GM21360 (cell line): ENCODE measurements around the gene TNFAIP2.

Experiments
- ATAC-seq: cut with Tn5 transposase; IDR thresholded peaks from one replicate; pipeline ENCODE4 v1.9.1; 2021; ENCODE audit warnings: mild to moderate bottlenecking, moderate library complexity; ENCODE audit not compliant: unreplicated experiment

Gene TNFAIP2

DNA sequence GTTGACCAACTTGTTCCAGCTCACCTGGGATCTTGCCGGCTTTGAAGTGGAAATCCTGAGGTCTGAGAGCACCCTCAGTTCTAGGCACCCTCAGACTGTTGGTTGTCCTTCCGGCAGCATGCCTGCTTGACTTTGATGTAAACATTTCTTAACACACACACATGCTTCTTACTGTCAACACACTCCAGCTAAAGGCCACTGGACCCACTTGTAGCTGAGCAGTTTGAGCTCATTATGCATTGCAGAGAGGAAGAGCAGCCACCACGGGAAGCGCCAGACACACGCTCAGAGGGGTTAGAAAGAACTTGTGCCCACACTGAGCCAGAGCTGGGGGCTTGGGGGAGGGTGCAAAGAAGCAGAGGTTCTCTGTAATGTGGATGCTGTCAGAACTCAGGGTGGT is 55.8 kb downstream of the TNFAIP2 start:
- ATAC-seq, result no peak

DNA sequence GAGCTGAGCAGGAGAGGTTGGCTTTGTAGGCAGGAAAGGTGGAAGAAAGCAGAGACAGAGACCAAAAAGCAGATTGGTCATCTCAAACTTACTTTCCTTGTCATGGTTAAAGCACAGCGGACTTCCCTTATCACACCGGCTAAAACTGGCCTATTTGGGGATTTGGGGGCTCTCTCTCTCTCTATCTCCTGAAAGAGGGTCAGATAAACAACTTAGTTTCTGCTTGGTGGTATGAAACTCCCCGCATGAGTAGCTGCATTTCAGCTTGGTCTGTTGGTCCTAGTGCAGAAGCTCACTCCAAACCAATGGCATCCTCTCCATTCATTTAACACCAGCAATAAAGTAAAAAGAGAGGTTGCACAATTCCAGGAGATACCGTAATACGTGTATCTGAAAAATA is 57.1 kb downstream of the TNFAIP2 start:
- ATAC-seq, result no peak

DNA sequence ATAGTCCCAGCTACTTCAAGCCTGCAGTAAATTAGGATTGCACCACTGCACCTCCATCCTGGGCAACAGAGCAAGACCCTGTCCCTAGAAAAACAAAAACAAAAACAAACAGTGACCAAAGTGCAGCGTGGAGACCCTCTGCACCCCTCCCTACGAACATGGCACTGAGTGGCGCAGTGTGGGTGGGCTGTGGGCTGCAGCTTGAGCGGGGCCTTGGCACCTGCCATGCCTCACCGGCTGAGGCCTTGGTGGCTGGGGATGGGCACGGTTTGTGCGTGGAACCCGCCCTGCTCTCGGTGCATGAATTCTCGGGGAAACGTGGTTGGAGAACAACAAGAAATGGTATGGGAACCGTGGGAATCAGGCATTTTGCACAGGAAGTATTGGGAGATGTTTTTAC is 60.8 kb downstream of the TNFAIP2 start:
- ATAC-seq, result no peak

DNA sequence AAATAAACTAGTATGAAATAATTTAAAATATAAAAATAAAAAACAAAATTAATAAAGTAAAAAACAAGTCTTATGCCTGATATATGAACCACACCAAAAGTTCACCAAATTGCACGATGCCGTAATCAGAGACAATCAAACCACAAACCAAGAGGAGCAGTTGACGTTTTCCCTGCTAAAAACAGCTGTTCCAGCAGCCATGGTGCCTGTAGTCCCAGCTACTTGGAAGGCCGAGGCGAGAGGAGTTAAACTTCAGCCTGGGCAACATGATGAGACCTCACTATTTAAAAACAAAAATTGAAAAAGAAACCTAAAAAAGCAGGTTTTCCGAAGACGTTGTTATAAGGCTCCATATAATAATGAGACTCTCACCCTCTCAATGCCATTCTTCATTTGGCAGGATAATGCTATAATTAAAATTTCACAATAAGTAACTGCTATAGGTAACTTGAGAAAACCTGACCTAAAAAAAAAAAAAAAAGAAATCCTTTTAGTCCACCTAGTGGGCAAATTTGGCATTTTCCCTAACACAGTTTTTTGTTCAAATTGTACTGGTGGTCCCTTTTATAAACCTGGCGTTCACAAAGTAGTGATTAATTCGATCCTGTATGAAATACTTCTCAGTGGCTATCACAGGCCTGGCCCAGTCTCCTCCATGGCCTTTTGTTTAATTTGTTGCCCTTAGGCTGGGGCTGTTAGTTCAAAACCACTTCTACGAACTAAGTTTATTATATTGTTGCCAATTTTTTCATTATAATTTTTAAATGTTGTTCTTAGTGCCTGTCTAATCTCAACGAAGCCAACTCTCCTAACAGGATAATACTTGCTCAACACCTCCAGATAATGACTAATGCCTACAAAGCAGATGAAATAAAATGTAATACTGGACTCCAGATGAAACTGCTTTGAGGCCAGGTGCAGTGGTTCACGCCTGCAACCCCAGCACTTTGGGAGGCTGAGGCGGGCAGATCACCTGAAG is 62.1 kb downstream of the TNFAIP2 start:
- ATAC-seq, result no peak

DNA sequence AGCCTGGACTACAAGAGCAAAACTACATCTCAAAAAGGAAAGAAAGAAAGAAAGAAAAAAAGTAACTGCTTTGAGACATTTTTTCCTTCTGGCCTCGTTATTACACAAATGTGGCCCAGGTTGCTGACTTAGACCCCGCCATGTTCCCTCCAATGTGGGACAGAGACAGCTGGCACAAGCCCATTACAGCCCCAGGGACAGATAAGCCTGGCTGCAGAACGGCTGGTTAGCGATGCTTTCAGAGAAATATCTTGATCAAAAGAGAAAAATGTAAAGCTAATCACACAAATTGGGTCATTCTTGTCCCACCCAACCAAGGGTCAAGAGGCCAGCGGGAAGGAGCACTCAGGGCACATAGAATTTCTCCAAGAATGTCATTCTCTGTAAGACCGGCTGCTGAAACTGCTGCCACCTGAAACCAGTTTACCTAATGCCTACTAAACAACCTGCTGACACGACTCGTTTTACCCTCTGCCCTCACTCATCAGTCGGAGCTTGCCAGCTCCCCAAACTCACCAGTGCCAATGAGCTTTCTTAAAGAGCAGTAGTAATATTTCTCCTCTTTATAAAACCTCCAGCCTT is 63.1 kb downstream of the TNFAIP2 start:
- ATAC-seq, result no peak
